Loucy (cell line): ENCODE data around the gene MARK3.

Source experiments
- CTCF ChIP-seq: fragments of 200-600 bp; sonication (generic); conservative IDR thresholded peaks from 2 replicates; pipeline ENCODE4 v1.5.1; 2014; ENCODE audit warnings: mild to moderate bottlenecking, antibody characterized with exemption, low read length
- EZH2phosphoT487 ChIP-seq: fragments of 200-600 bp; IDR thresholded peaks from 2 replicates; pipeline ENCODE4 v1.6.1; 2018; ENCODE audit warnings: antibody characterized with exemption, mild to moderate bottlenecking, moderate library complexity, borderline replicate concordance

- TF ChIP-seq CTCF (no peak), EZH2phosphoT487 (no peak)
These were observed 49.7 kb downstream of the MARK3 start for GRCh38 chr14:103434868-103435442.
